GM12873 (cell line): ENCODE results near the gene GIGYF1.

Experiments used
- CTCF ChIP-seq: IDR thresholded peaks from 2 replicates; pipeline ENCODE4 v1.5.1; 2012; ENCODE audit warnings: low read depth, mild to moderate bottlenecking, moderate library complexity, low read length, control low read depth; ENCODE audit not compliant: insufficient read depth; ENCODE audit errors: missing control alignments

GIGYF1 gene

GRCh38 chr7:100632951-100633717 is 60.9 kb downstream of the GIGYF1 start:
- TF ChIP-seq CTCF: peak; percentile 66

GRCh38 chr7:100630066-100630465 is 64.0 kb downstream of the GIGYF1 start:
- TF ChIP-seq CTCF: no peak
